ENCODE measurements around the gene KIF11.
A peak's percentile ranks its signal among the peaks of the same experiment; 100 is the strongest.
"Not testable (repeated sequence)": the region's sequence is repeated elsewhere in the genome, so short reads cannot be mapped to it uniquely, and the experiment has no call there.

Gene KIF11

GRCh38 chr10:92591550-92592022 is 1.3 kb upstream of the KIF11 start:
- peak; percentile 79 for DNase-seq

- DNase-seq: no peak
Observed at GRCh38 chr10:92593619-92594588, 974 bp downstream of the KIF11 start.

- DNase-seq: no peak
Observed at GRCh38 chr10:92595505-92595904, 2.6 kb downstream of the KIF11 start.

- no peak for DNase-seq
Observed at GRCh38 chr10:92598321-92598720, 5.4 kb downstream of the KIF11 start.

- no peak for DNase-seq
Observed at GRCh38 chr10:92604841-92605240, 11.9 kb downstream of the KIF11 start.

- DNase-seq: no peak
Observed at GRCh38 chr10:92615515-92615914, 22.6 kb downstream of the KIF11 start.

- DNase-seq: no peak
Observed at GRCh38 chr10:92619368-92619767, 26.4 kb downstream of the KIF11 start.

- no peak for DNase-seq
Observed at GRCh38 chr10:92627845-92628480, 35.0 kb downstream of the KIF11 start.

- DNase-seq: no peak
Observed at GRCh38 chr10:92629945-92630344, 37.0 kb downstream of the KIF11 start.

- DNase-seq: no peak
Observed at GRCh38 chr10:92638037-92638436, 45.1 kb downstream of the KIF11 start.

GRCh38 chr10:92640107-92640506 is 47.2 kb downstream of the KIF11 start:
- DNase-seq: no peak

GRCh38 chr10:92641492-92641891 is 48.6 kb downstream of the KIF11 start:
- DNase-seq: no peak

GRCh38 chr10:92644921-92645320 is 52.0 kb downstream of the KIF11 start:
- no peak for DNase-seq

GRCh38 chr10:92650864-92651263 is 57.9 kb downstream of the KIF11 start:
- DNase-seq: not testable (repeated sequence)

GRCh38 chr10:92655426-92655825 is 62.5 kb downstream of the KIF11 start:
- DNase-seq: no peak

GRCh38 chr10:92656266-92656961 is 63.5 kb downstream of the KIF11 start:
- DNase-seq: no peak

- DNase-seq: no peak
Observed at GRCh38 chr10:92657024-92657423, 64.1 kb downstream of the KIF11 start.

- DNase-seq: no peak
Observed at GRCh38 chr10:92662848-92663247, 69.9 kb downstream of the KIF11 start.

GRCh38 chr10:92664322-92664721 is 71.4 kb downstream of the KIF11 start:
- no peak for DNase-seq

GRCh38 chr10:92667078-92667477 is 74.1 kb downstream of the KIF11 start:
- DNase-seq: no peak

- DNase-seq: no peak
Observed at GRCh38 chr10:92677708-92678107, 84.8 kb downstream of the KIF11 start.

GRCh38 chr10:92678206-92678605 is 85.3 kb downstream of the KIF11 start:
- no peak for DNase-seq

- no peak for DNase-seq
Observed at GRCh38 chr10:92681306-92681834, 88.4 kb downstream of the KIF11 start.

All from T-helper 9 cell (primary cell).